ENCODE data around the gene FAM193A.
"Not testable (repeated sequence)": the region's sequence is repeated elsewhere in the genome, so short reads cannot be mapped to it uniquely, and the experiment has no call there.

FAM193A gene

DNA sequence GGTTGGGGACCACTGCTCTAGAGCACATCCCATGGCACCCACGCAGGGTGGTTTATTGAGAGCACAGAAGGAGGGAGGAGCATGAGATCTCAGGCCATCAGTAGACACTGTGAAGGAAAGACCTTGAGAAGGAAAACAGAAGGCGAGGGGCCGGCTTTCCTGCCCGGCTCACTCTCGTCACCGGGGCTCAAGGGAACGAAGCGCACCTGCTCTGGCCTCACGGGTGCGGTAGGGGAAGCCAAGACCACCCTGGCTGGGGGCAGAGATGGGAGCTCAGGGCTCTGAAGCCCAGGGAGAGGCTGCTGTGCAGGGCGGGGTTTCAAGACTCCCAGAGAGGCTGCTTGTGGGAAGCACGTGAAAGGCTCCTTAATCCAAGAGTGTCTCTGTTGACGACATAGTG, 113.8 kb downstream of the FAM193A start:
- DNase-seq (ENCODE audit: low read depth), result no peak

DNA sequence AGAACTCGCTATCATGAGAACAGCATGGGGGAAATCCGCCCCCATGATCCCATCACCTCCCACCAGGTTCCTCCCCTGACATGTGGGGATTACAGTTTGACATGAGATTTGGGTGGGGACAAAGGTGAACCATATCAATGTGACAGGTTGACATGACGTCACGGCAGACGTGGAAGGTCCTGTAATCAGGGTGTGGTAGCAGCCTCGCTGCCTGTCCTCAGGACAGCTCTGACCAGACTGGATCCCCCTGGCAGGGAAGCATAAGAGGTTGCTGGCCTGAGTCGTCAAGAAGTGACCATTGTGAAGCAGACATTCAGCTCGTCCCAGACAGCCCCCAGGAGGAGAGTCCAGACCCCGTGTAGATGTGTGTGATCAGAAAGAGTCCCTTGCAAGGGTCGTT, 115.1 kb downstream of the FAM193A start:
- no peak for DNase-seq (ENCODE audit: low read depth)

DNA sequence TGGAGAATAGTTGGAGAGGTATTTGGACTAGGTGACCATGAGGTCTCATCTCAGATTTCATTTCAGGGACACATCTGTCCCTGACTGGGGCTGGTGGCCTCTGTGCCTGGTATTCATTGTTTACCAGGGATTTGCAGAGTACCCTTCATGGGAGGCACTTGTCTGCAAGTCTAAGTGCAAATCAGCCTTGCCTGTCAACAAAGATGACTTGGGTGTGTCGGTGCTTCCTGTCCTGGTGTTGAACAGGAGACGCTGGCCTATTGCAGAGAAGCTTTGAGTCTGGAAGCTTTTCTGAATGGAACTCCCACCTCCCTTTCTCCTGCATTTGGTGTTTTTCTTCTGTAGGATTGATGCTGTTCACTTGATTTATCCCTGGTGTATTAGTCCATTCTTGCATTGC, 115.6 kb downstream of the FAM193A start:
- no peak for DNase-seq (ENCODE audit: low read depth)

DNA sequence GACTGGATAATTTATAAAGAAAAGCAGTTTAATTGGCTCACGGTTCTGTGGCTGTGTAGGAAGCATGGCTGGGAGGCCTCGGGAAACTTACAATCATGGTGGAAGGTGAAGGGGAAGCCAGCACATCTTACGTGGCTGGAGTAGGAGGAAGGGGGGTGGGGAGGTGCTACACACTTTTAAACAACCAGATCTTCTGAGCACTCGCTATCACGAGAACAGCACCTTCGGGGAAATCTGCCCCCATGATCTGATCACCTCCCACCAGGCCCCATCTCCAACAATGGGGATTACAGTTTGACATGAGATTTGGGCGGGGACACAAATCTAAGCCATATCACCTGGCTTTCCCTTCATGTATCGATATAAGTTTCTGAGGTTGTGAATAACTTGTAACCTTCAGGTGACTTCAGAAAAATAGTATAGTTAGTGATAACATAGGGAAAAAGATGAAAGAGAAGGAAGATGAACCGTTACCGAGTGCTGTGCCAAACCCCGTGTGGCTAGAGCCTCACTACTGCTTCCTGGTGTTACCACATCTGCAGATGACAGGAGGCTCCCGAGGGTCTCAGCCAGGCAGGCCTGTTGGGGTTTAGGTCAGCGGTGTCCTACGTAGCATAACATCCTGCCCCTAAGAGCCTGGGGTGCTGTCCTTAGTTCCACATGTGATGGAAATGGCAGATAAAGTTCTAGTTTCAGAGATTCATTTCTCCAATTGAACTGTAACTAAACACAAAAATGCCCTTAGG, 116.1 kb downstream of the FAM193A start:
- DNase-seq (ENCODE audit: low read depth), result no peak

DNA sequence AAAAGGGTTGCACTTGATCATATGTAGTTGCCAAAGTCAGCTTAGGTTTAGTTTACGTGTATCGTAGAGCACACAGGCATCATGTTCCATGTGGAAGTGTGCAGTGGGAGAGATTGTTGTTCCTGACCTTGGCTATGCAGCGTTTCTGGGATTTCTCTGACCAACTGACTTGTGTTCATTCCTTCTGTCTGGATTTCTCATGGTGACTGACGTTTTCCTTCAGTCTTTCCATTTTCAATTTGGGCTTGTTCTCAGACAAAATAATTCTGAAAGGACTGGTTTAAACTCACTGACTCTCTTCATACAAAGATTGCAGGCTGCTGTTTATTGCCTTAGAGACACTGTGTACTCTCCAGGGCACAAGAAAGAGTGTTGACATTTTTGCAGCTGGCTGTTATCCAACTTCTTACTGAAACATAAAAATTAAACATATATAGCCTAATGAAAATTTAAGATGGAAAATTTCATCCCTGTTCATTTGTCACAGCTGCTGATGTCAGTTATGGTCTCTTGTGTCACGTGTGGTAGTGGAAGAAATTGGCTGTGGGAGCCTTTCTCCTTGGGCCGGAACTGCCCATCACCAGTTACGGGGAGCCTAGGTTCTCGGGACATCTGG, 124.3 kb downstream of the FAM193A start:
- no peak for DNase-seq (ENCODE audit: low read depth)

DNA sequence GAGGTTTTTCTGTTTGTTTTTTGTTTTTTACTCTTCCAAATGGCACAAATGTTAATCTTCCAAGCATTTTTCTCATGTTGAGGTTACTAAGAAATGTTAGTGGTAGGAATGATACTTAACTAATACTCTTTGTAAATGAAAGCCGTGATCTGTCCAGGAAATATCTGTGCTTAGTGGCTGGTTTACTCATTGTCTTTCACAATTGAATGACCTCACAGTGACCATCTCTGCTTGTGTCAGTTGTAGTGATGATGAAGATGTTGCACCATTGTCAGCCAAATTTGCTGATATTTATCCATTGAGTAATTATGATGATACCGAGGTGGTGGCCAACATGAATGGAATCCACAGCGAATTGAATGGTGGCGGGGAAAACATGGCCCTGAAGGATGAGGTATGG, 126.2 kb downstream of the FAM193A start:
- peak; percentile 77 for DNase-seq (ENCODE audit: low read depth)

DNA sequence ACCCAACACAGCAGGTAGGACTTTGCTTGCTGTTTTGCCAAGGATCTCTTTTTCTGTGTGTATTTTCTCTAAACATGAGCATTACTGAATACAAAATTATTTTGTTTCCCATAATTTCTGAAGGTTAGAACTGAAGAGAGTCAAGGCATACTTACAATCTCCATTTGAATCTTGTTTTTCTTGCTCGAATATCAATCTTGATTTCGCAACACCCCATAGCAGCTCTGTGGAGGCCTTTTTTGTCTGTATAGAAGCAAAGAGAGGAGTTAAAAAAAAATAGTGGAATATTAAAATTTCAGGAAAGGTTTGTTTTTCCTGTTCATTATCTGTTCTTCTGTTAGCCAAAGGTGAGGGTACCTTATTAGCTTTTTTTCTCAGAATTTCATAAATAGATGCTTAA, 126.8 kb downstream of the FAM193A start:
- DNase-seq (ENCODE audit: low read depth), result no peak

DNA sequence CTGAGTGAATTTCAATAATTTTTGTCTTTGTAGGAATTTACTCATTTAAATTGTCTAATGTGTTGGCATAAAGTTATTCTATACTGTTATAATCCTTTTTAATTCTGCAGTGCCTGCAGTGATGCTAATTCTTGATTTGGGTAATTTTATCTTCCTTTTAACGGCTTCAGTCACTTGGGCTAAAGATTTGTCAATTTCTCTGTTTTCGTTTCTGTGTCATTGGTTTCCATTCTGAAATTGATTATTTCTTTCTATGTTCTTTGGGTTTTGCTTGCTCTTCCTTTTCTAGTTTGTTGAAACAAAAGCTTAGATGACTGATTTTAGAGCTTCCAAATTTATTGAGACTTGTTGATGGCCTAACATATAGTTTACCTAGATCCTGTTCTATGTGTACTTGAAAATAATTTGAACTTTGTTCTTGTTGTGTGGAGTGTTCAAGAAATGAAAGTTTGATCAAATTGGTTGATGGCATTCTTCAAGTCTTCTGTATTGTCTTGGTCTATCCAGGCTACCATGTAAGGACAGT, 130.3 kb downstream of the FAM193A start:
- DNase-seq (ENCODE audit: low read depth), result no peak

DNA sequence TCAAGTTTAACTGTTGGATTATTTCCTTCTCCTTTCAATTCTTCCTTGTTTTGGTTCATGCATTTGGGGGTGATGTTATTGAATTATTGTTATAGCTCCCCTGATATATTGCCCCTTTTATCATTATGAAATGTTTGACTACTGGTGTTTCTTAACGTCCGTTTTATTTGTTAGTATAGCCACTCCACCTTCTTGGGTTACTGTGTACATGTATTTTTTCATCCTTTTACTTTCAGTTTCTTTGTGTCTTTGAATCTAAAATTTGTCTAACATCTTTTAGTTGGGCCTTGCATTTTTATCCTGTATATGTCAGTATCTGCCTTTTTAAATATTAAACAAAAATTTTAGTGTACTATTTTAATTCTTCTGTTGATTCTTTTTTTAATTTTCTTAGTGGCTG, 131.0 kb downstream of the FAM193A start:
- DNase-seq (ENCODE audit: low read depth), result no peak

DNA sequence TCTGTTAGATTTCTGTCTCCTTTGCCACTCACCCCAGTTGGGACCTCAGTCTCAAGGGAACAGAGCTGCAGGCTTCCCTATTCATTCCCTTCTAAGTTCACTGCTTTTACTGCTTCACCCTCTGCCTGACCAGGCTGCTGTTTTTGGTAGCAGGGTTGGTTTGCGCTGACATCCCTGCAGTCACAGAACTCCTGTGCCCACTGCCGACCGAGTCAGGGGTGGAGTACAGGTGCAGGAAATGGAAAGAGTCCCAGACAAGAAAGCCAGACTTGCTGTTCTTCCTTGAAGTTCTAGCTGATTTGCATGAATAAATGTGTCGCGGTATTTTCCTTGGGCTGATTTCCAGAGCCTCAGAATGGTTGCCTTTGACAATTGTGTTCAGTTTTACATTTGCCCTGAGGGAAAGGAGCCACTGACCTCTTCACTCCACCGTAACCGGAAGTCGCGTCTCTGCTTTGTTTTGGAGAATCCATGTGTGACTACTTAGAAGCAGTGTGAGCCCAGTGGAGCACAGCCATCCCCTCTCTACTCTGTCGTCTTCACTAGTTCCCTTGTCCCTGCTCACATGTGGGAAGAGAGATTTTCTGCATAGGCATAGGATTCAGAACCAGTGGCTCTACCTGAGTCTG, 134.9 kb downstream of the FAM193A start:
- DNase-seq (ENCODE audit: low read depth), result no peak

DNA sequence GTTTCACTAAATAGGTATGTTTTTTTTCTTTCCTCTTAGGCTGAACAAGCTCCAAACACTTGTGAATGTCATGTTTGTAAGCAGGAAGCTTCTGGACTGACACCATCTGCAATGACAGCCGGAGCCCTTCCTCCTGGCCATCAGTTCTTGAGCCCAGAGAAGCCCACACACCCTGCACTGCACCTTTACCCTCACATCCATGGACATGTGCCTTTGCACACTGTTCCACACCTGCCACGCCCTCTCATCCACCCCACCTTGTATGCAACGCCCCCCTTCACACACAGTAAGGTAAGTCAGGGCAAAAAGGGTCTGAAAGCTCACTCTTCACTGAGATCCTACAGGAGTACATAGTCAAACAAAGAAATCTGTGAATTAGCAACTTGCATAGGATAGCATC, 135.6 kb downstream of the FAM193A start:
- no peak for DNase-seq (ENCODE audit: low read depth)

DNA sequence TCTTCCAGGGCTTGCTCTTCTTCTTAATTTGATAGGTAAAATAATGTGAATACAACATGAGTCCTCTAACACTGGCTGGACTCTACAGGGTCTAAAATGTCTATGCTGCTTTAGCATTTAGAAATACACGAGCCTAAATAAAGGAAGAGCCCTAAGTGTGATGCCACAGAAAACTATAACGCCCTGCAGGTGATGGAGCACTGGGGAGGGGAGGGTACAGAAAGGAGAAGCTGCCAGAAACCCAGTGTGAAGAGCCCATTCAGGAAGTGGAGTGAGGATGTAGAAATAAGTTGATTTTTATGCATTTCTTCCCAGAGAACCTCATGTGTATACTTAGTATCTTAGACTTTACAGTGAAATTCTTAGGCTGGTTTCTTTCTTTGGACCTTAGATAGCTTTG, 136.3 kb downstream of the FAM193A start:
- no peak for DNase-seq (ENCODE audit: low read depth)

DNA sequence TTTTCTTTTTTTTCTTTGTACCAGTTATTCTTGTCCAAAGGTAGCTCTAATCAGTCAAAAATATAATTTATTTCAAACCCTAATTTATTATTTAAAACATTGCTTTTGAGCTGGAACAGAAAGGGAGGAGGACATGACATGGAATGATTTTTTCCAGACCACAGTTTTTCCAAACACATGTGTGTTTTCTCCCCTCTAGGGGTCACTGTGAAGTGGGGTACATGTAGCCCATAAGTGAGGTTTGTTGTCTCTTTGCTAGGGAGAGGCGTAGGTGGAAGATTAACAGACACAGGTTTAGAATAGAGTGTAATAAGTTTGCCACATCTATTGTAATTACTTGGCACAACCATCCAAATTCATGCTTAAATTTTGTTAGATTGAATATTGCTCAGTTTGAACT, 136.7 kb downstream of the FAM193A start:
- no peak for DNase-seq (ENCODE audit: low read depth)

DNA sequence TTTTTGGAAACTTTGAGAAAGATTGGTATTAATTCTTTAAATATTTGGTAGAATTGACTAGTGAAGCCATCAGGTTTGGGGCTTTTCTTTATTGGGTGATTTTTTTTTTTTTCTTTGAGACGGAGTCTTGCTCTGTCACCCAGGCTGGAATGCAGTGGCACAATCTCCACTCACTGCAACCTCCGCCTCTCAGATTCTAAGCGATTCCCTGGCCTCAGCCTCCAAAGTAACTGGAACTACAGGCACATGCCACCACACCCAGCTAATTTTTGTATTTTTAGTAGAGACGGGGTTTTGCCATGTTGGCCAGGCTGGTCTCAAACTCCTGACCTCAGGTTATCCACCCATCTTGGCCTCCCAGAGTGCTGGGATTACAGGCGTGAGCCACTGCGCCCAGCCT, 143.3 kb downstream of the FAM193A start:
- DNase-seq (ENCODE audit: low read depth), result not testable (repeated sequence)

DNA sequence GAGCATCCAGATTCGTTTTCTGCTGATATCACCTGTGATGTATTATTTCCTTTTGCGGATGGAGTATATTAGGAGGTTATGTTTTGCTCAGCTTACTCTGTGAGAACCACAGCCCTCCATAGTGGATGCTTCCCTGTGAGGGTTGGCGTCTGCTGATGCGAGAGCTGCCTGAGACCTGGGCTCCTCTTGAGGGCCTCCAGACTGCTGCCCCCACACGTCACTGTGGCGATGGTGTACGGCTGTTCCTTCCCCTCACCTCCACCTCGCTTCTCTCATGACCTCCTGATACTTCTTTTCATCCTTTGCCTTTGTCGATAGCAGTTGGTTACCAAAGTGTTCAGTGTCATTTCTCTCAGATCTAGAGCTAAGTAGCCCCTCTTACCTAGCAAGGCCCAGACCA, 148.0 kb downstream of the FAM193A start:
- DNase-seq (ENCODE audit: low read depth), result no peak

DNA sequence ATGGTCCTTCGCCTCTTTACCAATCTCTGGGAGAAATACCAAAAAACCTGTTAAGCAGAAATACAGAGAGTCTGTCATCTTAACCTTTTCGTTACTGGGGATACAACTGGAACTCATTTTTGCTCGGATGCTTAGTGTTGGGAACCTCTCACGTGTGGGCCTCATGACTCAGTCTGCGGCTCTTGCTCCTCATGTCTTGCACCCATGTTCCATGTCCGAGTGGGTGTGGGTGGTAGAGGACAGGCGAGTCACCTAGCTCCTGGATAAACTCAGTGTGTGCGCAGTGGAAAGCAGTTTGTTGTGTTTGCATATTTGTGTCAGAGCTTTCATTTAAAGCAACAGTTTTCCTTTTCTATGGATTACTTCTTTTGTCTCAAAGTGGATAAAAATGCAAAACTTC, 149.1 kb downstream of the FAM193A start:
- DNase-seq (ENCODE audit: low read depth), result no peak

DNA sequence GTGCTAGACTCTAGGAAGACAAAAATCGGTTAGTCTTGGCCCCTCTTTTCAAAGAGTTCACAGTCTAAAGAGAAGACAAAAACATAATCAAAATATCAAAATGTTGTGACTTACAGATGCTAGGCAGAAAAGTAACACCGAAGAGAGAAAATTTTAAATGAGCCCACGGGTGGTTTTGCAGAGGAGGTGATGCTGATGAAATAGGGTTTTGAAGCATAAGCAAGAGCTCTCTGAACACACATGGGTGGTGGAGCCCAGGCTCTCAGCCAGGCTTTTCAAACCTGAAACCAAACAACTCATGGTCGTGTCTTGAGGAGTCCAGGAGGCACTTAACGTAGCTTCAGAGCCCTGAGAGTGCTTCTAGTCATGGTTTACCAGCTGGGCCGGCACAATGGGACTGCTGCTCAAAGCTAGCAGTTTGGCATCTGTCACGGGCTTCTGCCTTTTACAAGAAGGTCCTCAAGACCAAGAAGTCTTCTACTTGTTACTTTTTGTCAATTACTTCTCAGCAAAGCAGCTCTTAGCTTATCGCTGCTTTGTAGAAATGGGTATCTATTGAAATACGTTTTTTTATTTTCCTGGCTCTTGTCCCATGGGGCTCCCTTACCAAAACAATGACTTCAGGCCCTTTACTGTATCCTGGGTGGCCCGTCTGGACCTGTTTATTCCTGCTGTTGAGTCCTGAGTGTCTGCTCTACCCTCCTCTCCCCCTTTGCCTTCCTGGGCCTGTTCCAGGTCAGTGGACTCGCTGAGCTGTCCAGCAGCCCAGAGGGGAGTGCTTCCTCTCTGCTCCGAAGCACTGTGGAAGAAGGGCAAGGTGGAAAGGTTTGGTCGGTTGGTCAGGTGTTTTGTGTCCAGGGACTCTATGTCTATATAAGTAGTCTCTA, 150.2 kb downstream of the FAM193A start:
- DNase-seq (ENCODE audit: low read depth), result no peak

DNA sequence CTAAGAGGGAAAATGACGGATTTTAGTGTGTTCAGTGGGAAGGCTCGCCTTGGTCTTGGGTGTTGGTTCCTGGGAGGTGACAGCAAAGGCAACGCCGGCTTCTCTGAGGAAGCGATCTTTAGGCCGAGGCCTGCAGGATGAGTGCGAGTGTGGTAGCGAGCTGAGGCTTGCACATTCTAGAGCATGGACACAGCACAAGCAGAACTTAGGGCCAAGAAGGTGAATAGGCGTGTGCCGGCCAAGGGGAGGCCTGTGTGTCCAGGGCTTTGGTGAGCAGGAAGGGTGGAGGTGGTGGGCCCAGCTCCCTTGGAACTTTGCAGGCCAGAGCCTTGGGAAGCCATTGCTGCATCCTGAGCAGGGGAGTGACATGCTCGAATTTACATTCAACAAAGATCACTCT, 151.8 kb downstream of the FAM193A start:
- DNase-seq (ENCODE audit: low read depth), result no peak

DNA sequence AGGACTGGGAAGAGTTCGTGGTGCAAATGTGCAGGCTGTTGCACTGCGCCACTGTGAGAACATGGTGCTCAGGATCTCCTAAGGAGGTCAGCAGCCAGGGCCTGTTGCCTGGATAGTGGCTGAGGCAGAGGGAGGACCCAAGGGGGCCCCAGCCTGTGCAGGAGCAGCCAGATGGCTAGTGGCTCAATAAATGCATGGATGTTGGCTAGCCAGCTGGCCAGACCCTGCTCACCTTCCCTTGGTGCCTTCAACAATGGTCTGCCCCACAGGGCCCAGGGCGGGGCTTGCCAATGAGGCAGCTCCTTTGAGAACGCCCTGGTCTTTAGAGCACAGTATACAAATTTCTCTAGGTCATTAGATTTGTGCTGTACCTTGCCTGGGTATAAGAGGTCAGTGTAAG, 152.2 kb downstream of the FAM193A start:
- DNase-seq (ENCODE audit: low read depth), result no peak

DNA sequence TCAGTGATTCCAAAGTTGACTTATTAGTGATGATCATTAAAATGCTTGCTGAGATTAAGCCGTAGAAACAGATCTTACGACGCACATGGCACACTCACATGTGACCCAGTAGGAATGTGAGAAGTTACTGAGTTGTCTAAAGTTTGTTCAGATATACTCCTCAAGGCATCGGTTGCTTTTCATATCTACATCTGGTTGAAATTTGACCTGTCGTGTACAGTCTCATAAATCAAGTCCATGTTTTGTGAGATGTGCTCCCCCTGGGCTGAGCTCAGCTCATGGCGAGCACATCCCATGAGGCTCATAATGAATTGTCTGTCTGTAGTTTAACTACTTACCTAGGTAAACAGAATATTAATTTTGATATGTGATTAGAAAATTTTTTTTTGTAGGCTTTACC, 152.7 kb downstream of the FAM193A start:
- no peak for DNase-seq (ENCODE audit: low read depth)

DNA sequence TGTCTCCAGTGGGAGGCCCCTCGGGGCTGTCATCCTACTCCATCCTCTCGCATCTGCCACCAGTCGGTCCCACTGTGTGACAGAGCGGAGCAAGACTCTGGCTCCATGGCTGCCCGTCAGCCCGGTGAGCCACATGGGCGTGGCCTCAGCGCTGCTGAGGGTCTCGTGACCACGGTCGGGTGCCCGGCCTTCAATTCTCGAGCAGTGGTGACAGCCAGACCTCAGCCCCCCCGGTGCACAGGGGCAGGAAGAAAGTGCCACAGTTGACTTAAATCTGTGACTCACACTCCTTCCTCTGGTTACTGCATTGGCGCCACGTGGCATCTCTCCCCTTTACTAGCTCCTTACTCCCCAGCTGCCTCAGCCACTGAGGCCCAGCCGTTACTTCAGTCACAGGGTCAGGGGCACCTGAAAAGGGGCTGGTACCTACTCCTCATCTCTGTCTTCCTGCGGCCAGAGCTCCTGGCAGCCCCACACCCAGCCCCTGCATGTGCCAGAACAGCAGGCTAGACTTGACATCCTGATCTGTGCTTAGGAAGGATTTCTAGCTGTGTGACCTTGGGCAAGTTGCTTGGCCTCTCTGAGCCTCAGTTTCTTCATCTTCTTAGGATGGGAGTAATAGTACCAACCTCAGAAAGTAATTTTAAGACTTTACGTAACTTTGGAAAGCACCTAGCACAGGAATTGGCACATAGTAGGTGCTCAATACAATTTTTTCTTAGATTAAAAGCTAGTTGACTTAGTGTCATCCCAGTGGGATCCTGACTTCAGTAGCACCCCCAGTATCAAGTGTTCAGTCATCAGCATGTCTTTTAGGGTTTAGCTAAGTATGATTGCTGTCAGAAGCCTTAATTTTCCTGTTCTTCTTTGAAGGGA, 153.6 kb downstream of the FAM193A start:
- no peak for DNase-seq (ENCODE audit: low read depth)
